ENCODE measurements around the gene NTM. TPM values are rescaled to one million over a fixed set of nuclear protein-coding genes. Genes with fewer than 3 reads are reported as not detected.
A peak's percentile ranks its signal among the peaks of the same experiment; 100 is the strongest.

Gene NTM
- total RNA-seq, 1 experiment from 2014 or later, result 8.6 TPM

DNA sequence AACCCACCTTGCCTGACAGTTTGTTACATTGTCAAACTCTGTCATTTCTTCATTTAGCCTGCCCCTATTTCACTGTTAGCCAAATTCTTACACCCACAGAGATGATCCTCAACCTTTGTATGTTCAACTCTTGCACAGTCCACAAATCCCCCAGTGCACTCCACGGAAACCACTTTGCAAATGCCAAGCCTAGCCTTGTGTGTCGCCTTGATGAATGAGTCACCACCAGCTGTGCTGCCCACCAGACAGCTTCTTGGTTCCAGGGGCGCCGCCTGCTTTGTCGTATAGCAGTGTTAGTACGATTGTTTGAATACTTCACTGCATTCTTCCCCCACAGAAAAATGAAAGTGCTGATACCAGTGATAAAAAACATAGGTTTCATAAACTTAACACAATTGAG lies 686.3 kb downstream of the NTM start:
- H3K27ac ChIP-seq (ENCODE audit: low read depth, low read length, poor library complexity, severe bottlenecking), result no peak overlapping the region
- no TSS peak for BruUV-seq (replicated peaks)
- H3K27me3 ChIP-seq (replicated peaks; ENCODE audit: insufficient read depth, low read depth, low read length, poor library complexity), result no peaks in the 10 kb centered on the region
- no peaks in the 10 kb centered on the region for H3K9me3 ChIP-seq (ENCODE audit: low read depth, low read length, poor library complexity, severe bottlenecking)
- DNase-seq (ENCODE audit: low spot score), result peak; percentile 93
- peaks cover 47% of the 10 kb centered on the region for H3K4me1 ChIP-seq (ENCODE audit: insufficient read depth, low read length, poor library complexity, severe bottlenecking)
- intact Hi-C loops (cut with micrococcal nuclease; ENCODE audit: unreplicated experiment), result no loop called here
- H3K4me3 ChIP-seq (ENCODE audit: low read depth, low read length, poor library complexity, severe bottlenecking), result no peak overlapping the region
- ChIA-PET CTCF (no interaction called here), POLR2A (ENCODE audit: low non-redundant PET) (no interaction called here)
- no peaks in the 10 kb centered on the region for H3K36me3 ChIP-seq (ENCODE audit: insufficient read depth, low read length, poor library complexity, severe bottlenecking)
- TF ChIP-seq CTCF (conservative IDR thresholded peaks at IDR 0.05; ENCODE audit: low read depth, low read length) (no peak), EZH2 (IDR thresholded peaks at IDR 0.05; ENCODE audit: borderline replicate concordance, low read depth, low read length, poor library complexity, severe bottlenecking) (no peak)

DNA sequence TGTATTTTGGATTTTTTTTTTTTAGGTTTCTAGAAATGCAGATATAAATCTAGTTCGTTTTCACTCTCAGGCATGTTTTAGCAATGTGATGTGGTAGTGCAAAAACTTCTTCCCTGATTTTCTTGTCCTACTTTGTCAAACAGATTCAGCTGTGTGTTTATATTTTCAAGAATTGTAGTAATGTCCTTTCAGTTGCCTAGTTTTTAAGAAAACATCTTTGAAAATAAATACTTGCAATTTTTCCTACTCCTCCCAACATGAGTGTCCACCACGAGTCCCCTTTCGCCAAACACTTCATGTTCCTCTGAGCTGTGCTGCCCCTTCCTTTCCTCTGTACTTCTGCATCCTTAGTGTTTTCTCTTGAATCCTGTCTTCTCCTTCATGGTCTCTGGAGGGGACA lies 686.9 kb downstream of the NTM start:
- CTCF ChIA-PET, result no interaction called here
- no peaks in the 10 kb centered on the region for H3K27me3 ChIP-seq (replicated peaks; ENCODE audit: insufficient read depth, low read depth, low read length, poor library complexity)
- H3K36me3 ChIP-seq (ENCODE audit: insufficient read depth, low read length, poor library complexity, severe bottlenecking), result no peaks in the 10 kb centered on the region
- no peak overlapping the region for H3K27ac ChIP-seq (ENCODE audit: low read depth, low read length, poor library complexity, severe bottlenecking)
- POLR2A ChIA-PET (ENCODE audit: low non-redundant PET), result no interaction called here
- intact Hi-C loops (cut with micrococcal nuclease; ENCODE audit: unreplicated experiment), result no loop called here
- H3K9me3 ChIP-seq (ENCODE audit: low read depth, low read length, poor library complexity, severe bottlenecking), result no peaks in the 10 kb centered on the region
- no peak for TF ChIP-seq EZH2 (IDR thresholded peaks at IDR 0.05; ENCODE audit: borderline replicate concordance, low read depth, low read length, poor library complexity, severe bottlenecking)
- no peak for TF ChIP-seq CTCF (conservative IDR thresholded peaks at IDR 0.05; ENCODE audit: low read depth, low read length)
- BruUV-seq (replicated peaks), result no TSS peak
- DNase-seq (ENCODE audit: low spot score), result no peak
- no peak overlapping the region for H3K4me3 ChIP-seq (ENCODE audit: low read depth, low read length, poor library complexity, severe bottlenecking)
- H3K4me1 ChIP-seq (ENCODE audit: insufficient read depth, low read length, poor library complexity, severe bottlenecking), result peaks cover 41% of the 10 kb centered on the region

DNA sequence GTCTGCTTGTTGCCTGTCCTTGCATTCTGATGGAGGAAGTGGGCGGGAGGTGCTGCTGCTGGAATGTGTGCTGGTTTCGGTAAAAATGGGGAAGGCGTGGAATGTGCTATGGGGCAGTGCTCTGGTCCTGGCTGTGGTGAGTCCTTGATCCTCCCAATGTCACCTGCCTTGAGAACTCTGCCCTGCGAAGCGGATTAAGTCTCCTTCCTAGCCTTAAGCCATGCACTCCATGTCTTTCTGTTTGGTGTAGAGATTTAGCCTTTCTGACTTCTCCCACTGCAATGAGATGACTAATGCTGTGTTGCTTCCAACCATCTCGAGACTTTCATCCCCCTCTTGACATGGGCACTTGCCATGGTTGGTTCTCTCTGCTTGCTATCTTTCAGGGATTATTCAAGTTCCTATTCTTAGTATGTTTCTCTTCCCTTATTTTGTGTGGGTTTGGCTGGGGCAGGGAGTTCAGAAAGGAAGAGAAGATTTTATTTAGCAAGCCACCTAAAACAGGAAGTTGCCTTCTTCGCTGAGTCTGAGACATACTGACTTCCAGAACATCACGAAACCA lies 687.9 kb downstream of the NTM start:
- TF ChIP-seq CTCF (conservative IDR thresholded peaks at IDR 0.05; ENCODE audit: low read depth, low read length), result no peak
- no peak for TF ChIP-seq EZH2 (IDR thresholded peaks at IDR 0.05; ENCODE audit: borderline replicate concordance, low read depth, low read length, poor library complexity, severe bottlenecking)
- no peak overlapping the region for H3K27ac ChIP-seq (ENCODE audit: low read depth, low read length, poor library complexity, severe bottlenecking)
- peaks cover 36% of the 10 kb centered on the region for H3K4me1 ChIP-seq (ENCODE audit: insufficient read depth, low read length, poor library complexity, severe bottlenecking)
- ChIA-PET POLR2A (ENCODE audit: low non-redundant PET) (no interaction called here), CTCF (no interaction called here)
- intact Hi-C loops (cut with micrococcal nuclease; ENCODE audit: unreplicated experiment), result no loop called here
- H3K27me3 ChIP-seq (replicated peaks; ENCODE audit: insufficient read depth, low read depth, low read length, poor library complexity), result no peaks in the 10 kb centered on the region
- H3K36me3 ChIP-seq (ENCODE audit: insufficient read depth, low read length, poor library complexity, severe bottlenecking), result no peaks in the 10 kb centered on the region
- BruUV-seq (replicated peaks), result no TSS peak
- H3K9me3 ChIP-seq (ENCODE audit: low read depth, low read length, poor library complexity, severe bottlenecking), result no peaks in the 10 kb centered on the region
- no peak overlapping the region for H3K4me3 ChIP-seq (ENCODE audit: low read depth, low read length, poor library complexity, severe bottlenecking)
- DNase-seq (ENCODE audit: low spot score), result no peak
